ENCODE data around the gene TTLL8. TPM values are rescaled to one million over a fixed set of nuclear protein-coding genes. Genes with fewer than 3 reads are reported as not detected.

TTLL8 gene
- total RNA-seq, 1 donor from 2014 or later: not detected

DNA sequence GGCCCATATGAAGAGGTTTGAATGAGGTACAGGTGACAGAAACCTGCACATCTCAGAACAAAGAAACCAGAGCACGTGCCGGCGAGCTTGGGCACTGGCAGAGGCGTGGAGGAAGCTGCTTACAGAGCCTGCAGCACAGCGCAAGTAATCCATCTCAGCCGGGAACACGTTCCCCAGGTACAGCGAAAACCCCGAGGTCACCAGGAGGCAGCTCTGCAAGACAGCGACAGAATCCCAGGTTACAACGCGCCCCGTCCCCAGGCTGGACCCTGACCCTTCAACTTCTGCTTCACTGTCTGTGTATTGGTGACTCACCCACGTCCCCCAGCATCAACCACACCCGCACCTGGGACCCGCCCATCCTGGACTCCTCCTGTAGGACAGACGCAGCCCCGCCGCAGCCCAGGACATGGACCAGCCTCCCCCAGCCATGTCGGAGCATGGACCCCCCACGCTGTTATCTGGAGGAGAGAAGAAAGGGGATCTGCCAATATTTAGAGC, 24.9 kb upstream of the TTLL8 start:
- DNase-seq: no peak

GRCh38 chr22:50082197-50082715, 24.2 kb upstream of the TTLL8 start:
- DNase-seq: no peak

DNA sequence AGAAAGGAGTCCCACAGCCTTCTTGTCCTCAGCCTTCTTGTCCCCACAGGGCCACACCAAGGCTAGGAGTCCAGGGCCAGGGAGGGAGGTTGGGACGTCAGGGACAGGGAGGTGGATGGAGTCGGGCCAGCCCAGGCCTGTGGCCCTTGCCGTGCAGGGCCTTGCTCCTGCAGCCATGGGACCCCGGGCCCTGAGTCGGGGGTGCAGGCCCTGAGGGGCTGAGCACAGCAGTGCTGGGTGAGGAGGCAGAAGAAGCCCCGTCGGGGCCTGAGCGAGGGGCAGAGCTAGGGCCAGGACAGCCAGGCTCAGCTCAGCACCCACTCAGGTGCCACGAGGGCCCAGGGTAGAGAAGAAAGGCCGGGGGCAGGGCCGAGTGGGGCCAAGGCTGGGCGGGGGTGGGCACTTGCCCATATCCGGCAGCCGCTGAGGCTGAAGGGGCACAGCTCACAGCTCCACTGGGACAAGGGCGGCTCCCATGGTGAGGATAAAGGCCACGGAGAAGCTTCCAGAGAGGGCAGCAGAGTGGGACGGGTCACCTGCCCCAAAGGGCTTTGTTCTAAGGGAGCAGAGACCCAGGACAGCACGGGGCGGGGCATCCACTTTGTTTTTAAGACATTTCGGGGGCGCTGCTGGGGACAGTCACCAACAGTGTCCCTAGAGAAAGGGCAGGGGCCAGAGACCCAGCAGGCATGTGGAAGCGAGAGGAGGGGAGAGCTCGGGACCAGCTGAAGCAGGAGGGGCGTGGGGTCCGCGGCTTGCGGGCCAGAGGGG, 23.5 kb upstream of the TTLL8 start:
- DNase-seq: no peak

DNA sequence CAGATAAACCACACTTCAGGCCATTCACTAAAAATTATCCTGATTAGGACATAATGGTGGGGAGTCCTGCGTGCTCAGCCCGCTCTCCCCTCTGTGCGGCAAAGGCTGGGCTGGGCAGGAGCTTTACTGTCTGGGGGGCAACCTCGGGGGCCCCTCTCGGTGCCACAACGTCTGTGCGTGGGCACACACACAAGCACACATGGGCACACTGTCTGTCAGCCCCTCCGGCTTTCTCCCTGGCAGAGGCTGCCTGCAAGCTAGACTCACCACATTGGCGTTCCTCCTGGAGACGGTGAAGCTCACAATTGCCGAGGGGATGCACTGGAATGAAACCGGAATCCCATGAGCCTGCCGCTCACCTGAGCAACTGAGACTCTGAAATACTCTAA, 22.0 kb upstream of the TTLL8 start:
- DNase-seq: no peak

DNA sequence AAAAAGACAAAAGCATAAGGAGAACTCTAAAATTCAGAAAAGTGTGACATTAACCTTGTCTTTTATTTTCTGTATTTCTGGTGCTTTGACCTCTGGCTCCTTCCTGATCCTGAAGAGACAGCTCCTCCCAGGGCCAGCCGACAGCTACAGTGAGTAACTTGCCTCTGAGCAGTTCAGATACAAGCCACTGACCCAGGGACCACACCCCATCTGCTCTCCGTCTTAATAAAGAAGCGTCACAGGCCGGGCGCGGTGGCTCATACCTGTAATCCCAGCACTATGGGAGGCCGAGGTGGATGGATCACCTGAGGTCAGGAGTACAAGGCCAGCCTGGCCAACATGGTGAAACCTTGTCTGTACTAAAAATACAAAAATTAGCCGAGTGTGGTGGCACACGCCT, 20.7 kb upstream of the TTLL8 start:
- DNase-seq: no peak

DNA sequence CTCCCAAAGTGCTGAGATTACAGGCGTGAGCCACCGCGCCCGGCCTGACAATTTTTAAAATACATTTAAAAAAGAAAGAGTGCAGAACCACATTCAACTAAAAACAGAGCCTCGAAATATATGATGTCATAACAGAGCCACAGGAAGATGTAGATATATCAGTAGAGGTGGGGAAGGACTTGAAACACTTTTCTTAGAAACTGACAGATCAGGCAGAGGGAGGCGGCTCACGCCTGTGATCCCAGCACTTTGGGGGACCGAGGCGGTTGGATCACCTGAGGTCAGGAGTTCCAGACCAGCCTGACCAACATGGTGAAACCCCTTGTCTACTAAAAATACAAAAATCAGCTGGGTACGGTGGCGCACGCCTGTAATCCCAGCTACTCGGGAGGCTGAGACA, 20.1 kb upstream of the TTLL8 start:
- DNase-seq: no peak

- no peak for DNase-seq
Observed at GRCh38 chr22:50076646-50077535, 18.8 kb upstream of the TTLL8 start.

DNA sequence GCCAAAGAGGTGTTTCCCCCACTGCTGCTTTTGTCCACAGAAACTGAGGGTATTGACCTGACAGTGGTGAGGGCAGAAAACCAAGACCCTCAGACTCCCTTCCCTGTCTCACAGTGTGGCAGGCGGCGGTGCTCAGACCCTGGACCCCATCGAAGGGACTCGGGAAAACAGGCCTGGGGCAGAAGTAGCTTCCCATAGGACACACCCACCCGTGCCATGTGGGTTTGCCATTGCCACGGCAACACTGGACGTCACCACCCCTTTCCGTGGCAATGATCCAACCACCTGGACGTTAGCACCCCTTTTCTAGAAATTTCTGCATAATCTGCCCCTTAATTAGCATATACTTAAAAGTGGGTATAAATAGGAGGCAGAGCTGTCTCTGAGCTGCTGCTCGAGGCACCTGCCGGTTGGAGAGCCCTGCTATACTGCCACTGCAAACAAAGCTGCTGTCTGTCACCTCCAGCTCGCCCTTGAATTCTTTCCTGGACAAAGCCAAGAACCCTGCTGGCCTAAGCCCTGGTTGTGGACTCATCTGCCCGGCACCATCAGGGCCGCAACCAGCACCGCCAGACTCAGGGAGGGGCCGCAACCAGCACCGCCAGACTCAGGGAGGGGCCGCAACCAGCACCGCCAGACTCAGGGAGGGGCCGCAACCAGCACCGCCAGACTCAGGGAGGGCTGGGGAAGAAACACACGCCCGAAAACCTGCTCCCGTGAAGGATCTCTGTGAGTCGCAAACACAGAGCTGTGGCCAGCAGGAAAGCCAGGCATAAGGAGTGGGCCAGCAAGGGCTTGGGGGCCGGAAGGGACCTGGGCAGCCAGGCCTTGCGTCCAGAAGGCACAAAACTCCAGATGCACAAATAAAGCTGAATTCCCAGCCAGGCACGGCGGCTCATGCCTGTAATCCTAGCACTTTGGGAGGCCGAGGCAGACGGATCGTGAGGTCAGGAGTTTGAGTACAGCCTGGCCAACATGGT, 16.7 kb upstream of the TTLL8 start:
- no peak for DNase-seq

GRCh38 chr22:50074056-50074455, 16.0 kb upstream of the TTLL8 start:
- no peak for DNase-seq

DNA sequence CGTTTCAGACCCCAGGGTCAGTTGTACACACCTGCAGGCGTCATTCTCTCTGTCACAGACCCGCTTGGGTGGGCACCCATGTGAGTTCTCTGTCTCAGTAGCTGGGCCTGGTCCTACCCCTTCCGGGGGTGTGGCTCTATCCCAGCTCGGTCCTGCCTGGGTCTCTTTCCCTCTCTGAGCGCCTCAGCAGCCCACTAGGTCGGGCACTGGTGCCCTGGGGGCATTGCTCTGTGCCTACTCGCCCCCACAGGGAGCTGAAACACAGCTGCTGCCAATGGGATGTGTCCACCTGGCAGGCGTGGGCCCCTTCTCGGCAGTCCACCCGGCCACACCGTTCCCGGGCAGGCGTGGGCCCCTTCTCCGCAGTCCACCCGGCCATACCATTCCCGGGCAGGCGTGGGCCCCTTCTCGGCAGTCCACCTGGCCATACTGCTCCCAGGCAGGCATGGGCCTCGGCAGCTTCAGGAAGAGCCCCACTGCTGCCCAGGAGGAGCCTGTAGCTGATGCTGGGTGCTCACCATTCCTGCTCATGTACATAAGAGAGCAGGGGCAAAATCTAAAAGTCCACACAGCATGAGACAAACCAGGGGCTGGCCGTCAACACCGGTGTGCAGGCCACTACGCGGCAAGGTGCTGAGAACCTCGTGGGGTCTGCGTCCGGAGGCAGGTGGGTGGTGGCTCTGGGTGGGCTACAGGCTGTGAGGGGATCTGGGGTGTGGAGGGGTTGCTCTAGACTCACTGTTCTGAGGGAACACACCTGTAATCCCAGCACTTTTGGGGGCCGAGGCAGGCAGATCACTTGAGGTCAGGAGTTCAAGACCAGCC, 14.8 kb upstream of the TTLL8 start:
- DNase-seq: no peak

DNA sequence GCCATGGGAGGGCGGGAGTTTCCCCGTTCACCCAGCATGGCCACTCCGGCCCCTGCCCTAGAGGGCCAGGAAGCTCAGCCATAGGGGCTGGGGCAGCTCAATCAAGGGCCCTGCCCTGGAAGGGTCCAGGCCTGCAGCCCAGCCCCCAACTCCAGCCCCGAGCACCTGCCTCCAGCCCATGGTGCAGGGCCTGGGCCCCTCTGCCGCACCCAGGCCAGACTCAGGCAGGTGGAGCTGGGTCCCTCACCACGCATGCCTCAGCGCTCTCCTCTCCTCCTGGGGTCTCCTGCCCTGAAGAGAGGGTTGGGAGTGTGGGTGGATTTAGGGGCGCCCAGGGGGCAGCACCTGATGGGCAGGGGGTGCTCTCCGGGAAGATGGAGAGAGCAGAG, 14.1 kb upstream of the TTLL8 start:
- DNase-seq: no peak

GRCh38 chr22:50071432-50072166, 13.5 kb upstream of the TTLL8 start:
- DNase-seq: no peak

DNA sequence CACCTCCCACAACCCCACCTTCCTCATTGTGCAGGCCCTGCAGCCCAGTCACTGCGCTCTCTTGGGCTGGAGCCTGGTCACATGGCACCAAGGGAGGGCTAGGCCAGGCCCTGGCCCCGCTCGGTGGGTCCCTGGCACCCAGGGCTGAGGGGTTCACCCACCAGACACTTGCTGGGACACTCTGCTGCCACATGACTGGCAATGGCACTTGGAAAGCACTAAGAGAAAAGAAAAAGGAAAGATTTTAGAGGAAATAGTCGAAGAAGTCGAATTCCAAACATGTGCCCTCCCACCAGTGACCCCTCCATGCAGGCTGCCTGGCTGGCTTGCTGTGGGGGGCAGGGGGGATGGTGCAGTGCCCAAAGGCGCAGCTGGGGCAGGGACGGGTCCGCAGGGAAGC, 12.3 kb upstream of the TTLL8 start:
- no peak for DNase-seq

DNA sequence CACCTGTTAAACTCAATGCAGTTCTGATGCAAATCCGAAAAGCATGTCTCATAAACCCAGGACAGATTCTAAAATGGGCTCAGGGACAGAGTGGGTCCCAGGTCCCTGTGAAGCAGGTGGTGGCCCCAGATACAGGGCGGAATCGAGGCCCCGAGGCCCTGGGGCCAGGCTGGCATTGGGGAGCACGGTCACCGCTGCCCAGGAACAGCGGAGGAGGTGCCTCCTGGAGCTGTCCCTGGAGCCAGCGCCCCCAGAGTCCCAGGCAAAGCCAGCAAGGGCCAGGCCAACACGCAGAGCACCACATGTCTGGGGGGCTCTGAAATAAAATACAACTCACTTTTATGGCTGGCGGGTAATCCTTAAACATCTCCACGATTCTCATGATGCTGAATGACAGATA, 10.0 kb upstream of the TTLL8 start:
- no peak for DNase-seq

DNA sequence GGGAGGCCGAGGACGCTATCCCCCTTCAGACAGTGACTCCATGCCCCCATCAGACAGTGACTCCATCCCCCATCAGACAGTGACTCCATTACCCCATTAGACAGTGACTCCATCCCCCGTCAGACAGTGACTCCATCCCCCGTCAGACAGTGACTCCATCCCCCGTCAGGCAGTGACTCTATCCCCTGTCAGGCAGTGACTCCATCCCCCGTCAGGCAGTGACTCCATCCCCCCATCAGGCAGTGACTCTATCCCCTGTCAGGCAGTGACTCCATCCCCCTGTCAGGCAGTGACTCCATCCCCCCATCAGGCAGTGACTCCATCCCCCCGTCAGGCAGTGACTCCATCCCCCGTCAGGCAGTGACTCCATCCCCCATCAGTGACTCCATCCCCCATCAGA, 9.1 kb upstream of the TTLL8 start:
- no peak for DNase-seq

- no peak for DNase-seq
Observed at GRCh38 chr22:50064453-50064852, 6.4 kb upstream of the TTLL8 start.

DNA sequence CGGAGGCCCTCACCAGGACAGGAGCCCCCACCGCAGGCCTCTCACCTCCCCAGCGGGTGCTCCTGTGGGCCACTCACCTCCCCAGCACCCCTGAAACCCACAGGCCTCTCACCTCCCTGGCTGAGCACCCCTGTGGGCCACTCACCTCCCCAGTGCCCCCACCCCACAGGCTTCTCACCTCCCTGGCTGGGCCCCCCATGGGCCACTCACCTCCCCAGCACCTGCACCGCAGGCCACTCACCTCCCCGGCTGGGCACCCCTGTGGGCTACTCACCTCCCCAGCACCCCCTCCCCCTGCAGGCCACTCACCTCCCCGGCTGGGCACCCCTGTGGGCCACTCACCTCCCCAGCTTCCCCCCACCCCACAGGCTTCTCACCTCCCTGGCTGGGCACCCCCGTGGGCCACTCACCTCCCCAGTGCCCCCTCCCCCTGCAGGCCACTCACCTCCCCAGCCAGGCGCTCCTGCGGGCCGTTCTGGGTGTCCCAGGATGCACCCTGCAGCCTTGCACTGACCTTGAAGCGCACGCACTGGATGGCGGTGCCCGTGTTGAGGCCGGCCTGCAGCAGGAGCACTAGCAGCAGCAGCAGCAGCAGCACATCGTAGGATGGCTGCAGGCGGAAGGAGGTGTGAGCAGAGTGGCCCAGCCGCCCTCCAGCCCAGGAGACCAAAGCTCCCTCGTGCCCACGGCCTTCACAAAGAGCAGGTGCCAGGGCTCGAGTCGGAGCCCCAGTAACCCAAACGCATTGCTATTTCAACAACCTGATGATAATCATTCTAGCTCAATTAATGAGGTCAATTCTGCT, 5.7 kb upstream of the TTLL8 start:
- no peak for DNase-seq

DNA sequence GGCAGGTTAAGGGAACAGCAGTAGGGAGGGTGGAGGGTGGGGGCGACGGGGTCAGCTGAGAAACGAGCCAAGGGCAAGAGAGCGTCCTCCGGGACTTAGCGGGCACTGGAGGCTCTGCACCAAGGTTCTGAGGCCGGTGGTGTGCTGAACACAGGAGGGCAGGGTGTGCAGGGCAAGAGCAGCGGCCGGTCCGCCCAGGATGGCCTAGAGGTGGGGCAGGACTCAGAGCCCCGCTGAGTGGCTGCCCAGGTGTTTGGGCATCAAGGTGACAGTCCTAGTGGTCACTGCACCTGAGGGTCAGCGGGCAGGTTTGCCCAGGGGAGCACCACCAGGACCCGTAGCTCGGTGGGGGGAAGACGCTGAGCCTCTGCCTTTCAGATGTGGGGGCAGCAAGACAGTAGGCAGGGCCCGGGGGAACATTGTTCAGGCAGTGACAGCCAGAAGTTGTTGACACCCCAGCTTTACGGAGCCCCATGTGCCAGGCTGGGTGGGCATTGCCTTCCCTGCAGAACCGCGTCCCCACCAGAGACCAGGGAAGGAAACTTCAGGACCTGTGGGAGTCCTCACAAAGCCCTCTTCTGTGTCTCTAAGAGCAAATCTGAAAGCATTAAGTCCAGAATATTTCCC, 4.5 kb upstream of the TTLL8 start:
- DNase-seq: no peak

DNA sequence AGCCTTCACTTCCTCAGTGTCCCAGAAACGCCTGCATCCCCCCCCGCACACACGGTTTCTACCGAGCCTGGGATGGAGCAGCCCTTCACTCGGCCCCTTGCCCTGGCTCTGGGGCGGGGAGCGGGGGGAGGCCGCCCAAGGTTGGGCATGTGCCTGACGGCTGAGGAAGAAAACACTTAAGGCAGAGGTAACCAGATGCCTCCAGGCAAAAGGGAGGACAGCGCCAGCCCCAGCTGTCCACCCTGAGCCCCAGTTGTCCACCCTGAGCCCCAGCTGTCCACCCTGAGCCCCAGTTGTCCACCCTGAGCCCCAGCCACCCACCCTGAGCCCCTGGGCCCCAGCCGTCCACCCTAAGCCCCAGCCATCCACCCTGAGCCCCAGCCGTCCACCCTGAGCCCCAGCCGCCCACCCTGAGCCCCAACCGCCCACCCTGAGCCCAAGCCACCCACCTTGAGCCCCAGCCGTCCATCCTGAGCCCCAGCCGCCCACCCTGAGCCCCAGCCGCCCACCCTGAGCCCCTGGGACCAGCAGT, 3.8 kb upstream of the TTLL8 start:
- no peak for DNase-seq

All from occipital lobe (tissue), 2 donors.